Coronary artery (tissue), 2 donors: Measurements from ENCODE around the gene OR2A25.
"Not testable (repeated sequence)": the region's sequence is repeated elsewhere in the genome, so short reads cannot be mapped to it uniquely, and the experiment has no call there.

Experiments used
- DNase-seq: peaks from one replicate; pipeline ENCODE4 v3.0.0-alpha.2; 2017; ENCODE audit warnings: low spot score
- H3K27ac ChIP-seq, 2 donors: fragments of 200-600 bp; sonication (generic); one replicate each; pipeline ENCODE4 v1.5.1; 2016 to 2019
- H3K4me3 ChIP-seq: fragments of 200-600 bp; sonication (generic); 2 replicates; pipeline ENCODE4 v1.5.1; 2016; ENCODE audit warnings: mild to moderate bottlenecking, moderate library complexity
- TF ChIP-seq, protein P1 (sequence below): fragments of 200-600 bp; sonication (generic); IDR thresholded peaks from one replicate; pipeline ENCODE4 v1.5.1; 2019; ENCODE audit warnings: antibody characterized with exemption

OR2A25 gene

DNA sequence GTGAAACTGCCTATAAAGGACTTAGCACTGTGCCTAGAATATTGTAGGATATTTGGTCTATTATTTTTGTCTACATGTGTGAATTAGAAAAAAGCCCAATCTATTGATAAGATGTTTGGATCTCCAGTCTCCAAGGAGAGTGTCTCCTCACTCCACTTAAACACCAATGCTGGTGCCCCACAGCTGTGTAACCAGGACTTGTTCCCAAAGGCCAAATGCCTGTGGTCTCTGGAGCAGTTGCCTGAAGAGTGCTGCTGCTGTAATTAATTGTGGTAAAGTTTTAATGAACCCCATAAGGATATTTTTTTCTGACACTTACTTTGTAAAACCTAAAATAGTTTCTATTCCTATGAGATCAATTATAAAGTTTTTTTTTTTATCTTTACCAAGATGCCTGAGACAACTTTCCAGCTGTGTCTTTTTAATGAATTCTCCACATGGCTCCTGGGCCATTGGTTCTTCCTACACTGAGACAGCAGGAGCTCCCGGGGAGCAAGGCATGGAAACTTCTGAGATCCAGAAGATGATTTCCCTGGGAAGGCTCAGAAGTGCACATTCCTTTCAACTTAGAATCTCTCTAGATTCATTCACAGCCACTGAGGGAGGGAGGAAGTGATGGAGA is 32.1 kb upstream of the OR2A25 start:
- TF ChIP-seq, protein P1, sequence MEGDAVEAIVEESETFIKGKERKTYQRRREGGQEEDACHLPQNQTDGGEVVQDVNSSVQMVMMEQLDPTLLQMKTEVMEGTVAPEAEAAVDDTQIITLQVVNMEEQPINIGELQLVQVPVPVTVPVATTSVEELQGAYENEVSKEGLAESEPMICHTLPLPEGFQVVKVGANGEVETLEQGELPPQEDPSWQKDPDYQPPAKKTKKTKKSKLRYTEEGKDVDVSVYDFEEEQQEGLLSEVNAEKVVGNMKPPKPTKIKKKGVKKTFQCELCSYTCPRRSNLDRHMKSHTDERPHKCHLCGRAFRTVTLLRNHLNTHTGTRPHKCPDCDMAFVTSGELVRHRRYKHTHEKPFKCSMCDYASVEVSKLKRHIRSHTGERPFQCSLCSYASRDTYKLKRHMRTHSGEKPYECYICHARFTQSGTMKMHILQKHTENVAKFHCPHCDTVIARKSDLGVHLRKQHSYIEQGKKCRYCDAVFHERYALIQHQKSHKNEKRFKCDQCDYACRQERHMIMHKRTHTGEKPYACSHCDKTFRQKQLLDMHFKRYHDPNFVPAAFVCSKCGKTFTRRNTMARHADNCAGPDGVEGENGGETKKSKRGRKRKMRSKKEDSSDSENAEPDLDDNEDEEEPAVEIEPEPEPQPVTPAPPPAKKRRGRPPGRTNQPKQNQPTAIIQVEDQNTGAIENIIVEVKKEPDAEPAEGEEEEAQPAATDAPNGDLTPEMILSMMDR = no peak
- no peak for DNase-seq
- H3K4me3 ChIP-seq = no peak overlapping the region
- no peak overlapping the region for H3K27ac ChIP-seq

DNA sequence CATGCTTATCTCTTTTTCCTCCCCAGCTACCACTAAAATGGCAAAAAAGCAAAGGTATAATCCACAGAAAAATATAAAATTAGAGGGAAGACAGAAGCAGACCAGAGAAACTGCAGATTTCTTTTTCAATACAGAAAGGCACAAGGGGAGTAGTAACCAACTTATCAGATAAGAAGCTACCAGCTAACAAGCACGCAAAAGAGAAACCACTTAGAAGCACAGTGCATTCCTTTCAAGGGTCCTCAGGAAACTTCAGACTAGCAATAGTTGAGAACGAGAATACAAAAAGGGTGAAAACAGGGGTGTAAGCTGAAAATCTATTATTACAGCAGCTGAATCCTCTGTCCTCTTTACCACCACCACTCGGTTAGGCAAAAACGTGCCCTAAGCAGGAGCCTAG is 30.7 kb upstream of the OR2A25 start:
- Histone ChIP-seq H3K4me3 (no peak overlapping the region), H3K27ac (no peak overlapping the region)
- TF ChIP-seq, protein P1 = no peak
- no peak for DNase-seq

- TF ChIP-seq, protein P1 = no peak
- H3K27ac ChIP-seq = no peak within 1 kb of the TSS
- no peak for DNase-seq
- no peak within 1 kb of the TSS for H3K4me3 ChIP-seq
These were observed 21.0 kb upstream of the OR2A25 start, which contains the start of gene OR2A5 for GRCh38 chr7:144048648-144049047. Gene OR2A5, plus strand, starts transcription at chr7:144048948. Its CDS starts 1,454 bp downstream, at chr7:144050402.

GRCh38 chr7:144049491-144049890 is 20.1 kb upstream of the OR2A25 start:
- DNase-seq = no peak
- no peak overlapping the region for H3K27ac ChIP-seq

DNA sequence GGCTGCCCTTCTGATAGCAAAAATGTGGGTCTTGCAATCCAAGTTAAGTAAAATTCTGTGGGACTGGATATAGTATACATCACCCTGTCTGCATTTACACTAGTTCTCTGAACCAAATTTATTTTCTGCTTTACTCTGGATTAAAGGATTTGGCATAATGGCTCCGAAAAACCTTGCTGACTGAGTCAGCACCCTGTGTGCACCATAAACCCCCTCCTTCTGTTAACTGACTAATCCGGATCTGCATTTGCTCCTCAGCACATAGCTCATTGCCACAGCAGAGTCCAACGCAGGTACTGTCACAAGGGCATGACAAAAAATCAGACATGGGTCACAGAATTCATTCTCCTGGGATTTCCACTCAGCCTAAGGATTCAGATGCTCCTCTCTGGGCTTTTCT is 19.5 kb upstream of the OR2A25 start:
- no peak overlapping the region for H3K27ac ChIP-seq
- DNase-seq = no peak
- TF ChIP-seq, protein P1 = no peak
- H3K4me3 ChIP-seq = no peak overlapping the region

More at GRCh38 chr7:144049491-144049890, 20.1 kb upstream of the OR2A25 start:
- TF ChIP-seq, protein P1 = no peak
- no peak overlapping the region for H3K4me3 ChIP-seq

DNA sequence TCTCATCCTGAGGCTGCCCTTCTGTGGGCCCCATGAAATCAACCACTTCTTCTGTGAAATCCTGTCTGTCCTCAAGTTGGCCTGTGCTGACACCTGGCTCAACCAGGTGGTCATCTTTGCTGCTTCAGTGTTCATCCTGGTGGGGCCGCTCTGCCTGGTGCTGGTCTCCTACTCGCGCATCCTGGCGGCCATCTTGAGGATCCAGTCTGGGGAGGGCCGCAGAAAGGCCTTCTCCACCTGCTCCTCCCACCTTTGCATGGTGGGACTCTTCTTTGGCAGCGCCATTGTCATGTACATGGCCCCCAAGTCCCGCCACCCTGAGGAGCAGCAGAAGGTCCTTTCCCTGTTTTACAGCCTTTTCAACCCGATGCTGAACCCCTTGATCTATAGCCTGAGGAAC is 18.7 kb upstream of the OR2A25 start:
- H3K27ac ChIP-seq, DNase-seq, H3K4me3 ChIP-seq: not testable (repeated sequence)

- Histone ChIP-seq H3K27ac (no peak overlapping the region), H3K4me3 (no peak overlapping the region)
- DNase-seq = no peak
- TF ChIP-seq, protein P1 = no peak
These were observed 11.7 kb upstream of the OR2A25 start for GRCh38 chr7:144057954-144058353.
